OCI-LY1 (cell line): ENCODE data around the gene ST8SIA6.

Experiments used
- CTCF ChIP-seq: fragments of 200-600 bp; sonication (generic), shearing (Covaris generic); IDR thresholded peaks from 2 replicates; pipeline ENCODE4 v1.5.1; 2017; ENCODE audit warnings: mild to moderate bottlenecking, antibody characterized with exemption, low read length, moderate library complexity, mixed read lengths
- EZH2 ChIP-seq: fragments of 200-600 bp; sonication (generic), shearing (Covaris generic); IDR thresholded peaks from 2 replicates; pipeline ENCODE4 v1.8.0; 2017; ENCODE audit warnings: borderline replicate concordance, mixed run types, mild to moderate bottlenecking, antibody characterized with exemption, low read length, moderate library complexity, mixed read lengths

GRCh38 chr10:17380888-17381287 is 73.5 kb downstream of the ST8SIA6 start:
- TF ChIP-seq EZH2: no peak
- no peak for TF ChIP-seq CTCF
